Stimulated activated CD8-positive, alpha-beta memory T cell treated with anti-CD3 and anti-CD28 coated beads, Interleukin-4, amount 100 ng/mL, for 4 hours (primary cell): ENCODE measurements around the gene DALRD3.

ENCODE experiments used
- DNase-seq, 2 donors: peaks; one replicate each; pipeline ENCODE4 v3.0.0-alpha.2; 2020; ENCODE audit warnings: low read depth in 2 of 2, low spot score in 1 of 2

DALRD3 gene, protein sequence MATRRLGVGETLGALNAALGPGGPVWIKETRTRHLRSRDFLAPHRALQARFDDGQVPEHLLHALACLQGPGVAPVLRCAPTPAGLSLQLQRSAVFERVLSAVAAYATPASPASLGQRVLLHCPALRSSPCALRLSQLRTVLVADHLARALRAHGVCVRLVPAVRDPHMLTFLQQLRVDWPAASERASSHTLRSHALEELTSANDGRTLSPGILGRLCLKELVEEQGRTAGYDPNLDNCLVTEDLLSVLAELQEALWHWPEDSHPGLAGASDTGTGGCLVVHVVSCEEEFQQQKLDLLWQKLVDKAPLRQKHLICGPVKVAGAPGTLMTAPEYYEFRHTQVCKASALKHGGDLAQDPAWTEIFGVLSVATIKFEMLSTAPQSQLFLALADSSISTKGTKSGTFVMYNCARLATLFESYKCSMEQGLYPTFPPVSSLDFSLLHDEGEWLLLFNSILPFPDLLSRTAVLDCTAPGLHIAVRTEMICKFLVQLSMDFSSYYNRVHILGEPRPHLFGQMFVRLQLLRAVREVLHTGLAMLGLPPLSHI

DNA sequence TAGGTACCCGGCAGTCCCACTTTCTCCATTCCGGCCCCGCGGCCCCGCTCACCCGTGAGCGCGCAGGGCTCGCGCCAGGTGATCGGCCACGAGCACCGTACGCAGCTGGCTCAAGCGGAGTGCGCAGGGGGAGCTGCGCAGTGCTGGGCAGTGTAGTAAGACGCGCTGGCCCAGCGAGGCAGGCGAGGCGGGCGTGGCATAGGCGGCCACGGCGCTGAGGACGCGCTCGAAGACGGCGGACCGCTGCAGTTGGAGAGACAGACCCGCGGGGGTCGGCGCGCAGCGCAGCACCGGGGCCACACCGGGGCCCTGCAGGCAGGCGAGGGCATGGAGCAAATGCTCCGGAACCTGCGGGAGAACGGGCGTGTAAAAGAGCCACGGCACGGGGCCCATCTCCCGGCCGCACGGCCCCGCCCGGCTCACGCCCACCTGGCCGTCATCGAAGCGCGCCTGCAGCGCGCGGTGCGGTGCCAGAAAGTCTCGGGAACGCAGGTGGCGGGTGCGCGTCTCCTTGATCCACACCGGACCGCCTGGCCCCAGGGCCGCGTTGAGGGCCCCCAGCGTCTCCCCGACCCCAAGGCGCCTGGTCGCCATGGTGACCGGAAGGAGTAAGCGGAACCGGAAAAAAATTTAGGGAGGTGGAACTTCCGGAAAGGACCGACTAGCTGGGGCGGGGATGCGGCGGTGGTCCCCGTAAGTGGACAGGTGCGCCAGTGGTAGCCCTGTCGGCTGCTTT, at the start of gene DALRD3:
Gene DALRD3, minus strand, starts transcription at position 610 of the 736 bp plus-strand sequence. Its CDS starts 16 bp downstream, at position 594.
- DNase-seq: peak in 1 of 2 donors; percentile 28

DNA sequence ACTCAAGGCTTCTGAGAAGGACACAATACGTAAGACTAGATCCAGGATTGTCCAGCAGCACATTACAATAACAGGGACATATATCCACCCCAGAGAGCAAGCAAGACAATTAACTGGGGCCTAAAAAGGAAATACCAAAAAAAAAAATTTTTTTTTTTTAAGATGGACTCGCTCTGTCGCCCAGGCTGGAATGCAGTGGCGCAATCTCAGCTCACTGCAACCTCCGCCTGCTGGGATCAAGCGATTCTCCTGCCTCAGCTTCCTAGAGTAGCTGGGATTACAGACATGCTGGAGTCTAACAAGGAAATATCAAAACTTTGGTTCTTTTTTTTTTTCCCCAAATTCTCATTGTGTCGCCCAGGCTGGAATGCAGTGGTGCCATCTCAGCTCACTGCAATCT, 39.6 kb upstream of the DALRD3 start:
- DNase-seq: no peak

DNA sequence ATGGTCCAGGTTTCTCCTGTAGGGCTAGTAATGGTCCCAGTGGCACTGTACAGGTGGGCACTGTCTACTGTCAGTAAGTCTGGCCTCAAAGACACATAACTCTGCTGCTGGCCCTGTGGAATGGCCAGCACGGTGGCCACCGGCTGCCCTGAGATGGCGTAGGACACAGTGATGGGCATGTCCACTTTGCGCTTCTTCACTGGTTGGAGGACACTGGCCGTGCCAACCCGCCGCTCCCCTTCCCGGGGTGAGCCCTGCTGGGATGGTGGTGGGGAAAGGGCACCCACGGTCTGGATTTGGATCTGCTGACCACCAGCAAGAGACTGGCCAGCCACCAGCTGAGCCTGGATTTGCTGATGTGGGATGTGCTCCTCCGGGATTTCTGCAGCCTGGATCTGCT, 38.9 kb upstream of the DALRD3 start:
- no peak for DNase-seq

DNA sequence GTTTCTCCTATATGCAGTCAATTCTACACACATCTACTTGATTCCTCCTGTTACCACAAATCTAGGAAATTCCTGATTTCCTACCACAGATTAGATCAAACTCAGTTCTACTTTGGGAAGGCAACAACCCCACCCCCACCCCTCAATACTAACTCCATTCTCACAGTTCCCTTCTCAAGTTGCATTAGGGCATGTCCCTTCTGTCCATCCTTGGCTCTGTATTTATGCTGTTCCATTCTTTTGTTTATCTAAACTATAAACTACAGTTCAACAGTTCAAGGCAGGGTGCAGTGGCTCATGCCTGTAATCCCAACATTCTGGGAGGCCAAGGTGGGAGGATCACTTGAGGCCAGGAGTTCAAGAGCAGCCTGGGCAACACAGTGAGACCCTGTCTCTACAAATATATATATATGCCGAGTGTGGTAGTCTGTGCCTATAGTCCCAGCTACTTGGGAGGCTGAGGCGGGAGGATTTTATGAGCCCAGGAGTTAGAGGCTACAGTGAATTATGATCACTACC, 36.0 kb upstream of the DALRD3 start:
- DNase-seq: no peak

DNA sequence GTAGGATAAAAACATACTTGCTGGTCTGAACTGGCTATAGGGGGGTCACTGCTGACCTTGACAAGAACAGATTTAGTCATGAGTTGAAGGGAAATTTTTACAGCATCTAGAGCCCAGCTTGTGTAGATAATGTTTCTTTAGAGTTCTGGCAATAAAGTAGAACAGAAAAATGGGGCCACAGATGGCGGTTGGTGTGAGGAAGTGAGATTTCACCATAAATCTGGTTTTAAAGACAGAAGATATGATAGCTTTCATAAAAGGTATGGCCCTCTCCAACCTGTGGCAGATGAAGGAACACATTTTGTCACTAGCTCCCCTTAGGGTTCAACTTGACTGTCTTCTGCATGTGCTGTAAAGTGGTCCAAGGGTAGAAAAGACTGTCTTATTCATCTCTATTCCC, 35.2 kb upstream of the DALRD3 start:
- DNase-seq: no peak

DNA sequence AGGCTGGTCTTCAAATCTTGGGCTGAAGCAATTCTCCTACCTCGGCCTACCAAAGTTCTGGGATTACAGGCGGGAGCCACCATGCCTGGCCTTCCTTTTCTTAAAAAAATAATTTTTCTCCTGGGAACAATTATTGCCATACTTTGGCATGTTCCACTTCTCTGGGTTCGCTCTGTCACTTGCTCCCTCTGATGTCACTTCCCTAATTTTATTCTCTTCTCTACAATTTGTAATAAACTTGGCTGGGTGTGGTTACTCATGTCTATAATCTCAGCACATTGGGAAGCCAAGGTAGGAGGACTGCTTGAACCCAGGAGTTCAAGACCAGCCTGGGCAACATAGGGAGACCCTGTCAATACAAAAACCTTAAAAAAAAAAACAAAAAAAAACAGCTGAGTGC, 16.9 kb upstream of the DALRD3 start:
- no peak for DNase-seq

DNA sequence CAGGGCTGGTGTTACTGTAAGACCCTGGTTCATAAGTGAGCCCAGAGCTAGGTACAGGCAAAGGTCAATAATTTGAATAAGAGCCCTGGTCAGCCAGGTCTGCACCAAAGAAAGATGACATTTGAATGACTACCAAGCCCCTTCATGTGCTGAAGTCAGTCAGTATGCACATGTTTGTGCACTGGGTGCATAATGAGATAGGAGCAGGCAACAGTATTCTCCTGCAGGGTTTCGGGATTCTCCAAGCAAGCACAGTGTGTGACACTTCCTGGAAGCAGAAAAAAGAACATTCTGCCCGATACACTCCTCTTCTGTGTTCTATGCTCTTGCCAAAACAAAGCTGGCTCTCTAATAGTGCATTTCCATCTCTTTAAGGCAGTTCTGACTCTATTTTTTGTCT, 16.3 kb upstream of the DALRD3 start:
- DNase-seq: no peak

DNA sequence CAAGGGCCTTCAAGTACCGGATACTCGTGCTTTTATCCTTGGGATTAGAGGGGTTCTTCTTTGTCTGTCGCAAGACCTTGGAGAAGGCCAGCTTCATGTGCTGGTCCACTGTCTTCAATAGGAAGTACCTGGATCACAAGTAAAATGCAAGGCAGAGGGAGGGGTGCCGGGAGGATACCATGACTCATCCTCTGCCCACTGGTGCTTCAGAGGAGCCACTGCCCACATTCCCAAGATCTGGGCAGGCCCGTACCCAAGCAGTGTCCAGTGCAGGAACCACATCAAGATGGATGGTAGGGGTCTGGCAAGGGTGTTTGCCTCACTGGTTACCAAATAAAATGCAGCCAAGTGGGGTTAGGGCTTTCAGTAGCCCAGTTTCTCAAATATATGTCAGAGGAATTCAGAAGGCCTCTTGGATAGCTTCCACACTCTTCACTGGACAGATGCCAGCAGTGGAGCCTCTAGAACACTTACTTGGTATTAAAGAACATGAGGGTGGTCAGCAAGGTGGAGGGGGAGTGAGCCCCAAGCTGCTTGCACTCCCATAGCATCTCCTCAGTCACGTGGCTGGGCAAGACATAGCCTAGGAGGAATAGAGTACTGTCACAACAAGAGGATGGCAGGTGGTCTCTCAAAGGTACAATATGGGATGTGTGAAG, 14.4 kb upstream of the DALRD3 start:
- no peak for DNase-seq

DNA sequence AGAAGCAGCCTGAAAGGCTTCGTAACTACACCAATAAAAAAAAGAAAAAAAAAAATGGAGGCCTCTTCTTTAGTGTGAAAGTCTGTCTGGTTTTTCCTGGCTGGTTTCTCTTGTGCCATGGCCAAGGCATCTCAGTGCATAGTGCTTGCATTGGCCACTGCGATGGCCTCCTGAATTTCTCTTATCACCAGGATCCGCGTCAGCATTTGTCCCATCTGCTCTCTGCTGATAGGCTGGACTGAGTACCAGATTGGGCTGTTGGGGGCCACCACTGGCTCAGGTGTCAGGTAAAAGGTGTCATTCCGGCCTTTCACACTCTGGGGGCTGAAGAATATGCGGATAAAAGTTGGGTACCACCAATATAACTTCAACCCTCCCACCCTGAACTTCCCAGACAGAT, 11.9 kb upstream of the DALRD3 start:
- DNase-seq: no peak

DNA sequence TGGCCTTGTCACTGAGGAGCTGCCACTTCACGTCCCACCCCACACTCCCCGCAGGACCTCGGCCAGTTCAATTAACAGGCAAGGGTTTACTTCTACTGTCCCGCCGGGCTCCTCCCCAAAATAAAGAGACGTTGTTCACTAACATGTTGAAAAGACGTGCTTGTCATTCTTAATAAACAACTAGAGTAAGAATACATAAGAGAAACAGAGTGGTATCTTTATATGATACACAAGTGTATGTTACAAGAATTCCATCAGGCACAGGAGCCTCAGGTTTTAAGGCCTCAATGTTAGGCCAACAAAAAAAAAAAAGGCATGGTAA, 11.1 kb upstream of the DALRD3 start:
- no peak for DNase-seq

DNA sequence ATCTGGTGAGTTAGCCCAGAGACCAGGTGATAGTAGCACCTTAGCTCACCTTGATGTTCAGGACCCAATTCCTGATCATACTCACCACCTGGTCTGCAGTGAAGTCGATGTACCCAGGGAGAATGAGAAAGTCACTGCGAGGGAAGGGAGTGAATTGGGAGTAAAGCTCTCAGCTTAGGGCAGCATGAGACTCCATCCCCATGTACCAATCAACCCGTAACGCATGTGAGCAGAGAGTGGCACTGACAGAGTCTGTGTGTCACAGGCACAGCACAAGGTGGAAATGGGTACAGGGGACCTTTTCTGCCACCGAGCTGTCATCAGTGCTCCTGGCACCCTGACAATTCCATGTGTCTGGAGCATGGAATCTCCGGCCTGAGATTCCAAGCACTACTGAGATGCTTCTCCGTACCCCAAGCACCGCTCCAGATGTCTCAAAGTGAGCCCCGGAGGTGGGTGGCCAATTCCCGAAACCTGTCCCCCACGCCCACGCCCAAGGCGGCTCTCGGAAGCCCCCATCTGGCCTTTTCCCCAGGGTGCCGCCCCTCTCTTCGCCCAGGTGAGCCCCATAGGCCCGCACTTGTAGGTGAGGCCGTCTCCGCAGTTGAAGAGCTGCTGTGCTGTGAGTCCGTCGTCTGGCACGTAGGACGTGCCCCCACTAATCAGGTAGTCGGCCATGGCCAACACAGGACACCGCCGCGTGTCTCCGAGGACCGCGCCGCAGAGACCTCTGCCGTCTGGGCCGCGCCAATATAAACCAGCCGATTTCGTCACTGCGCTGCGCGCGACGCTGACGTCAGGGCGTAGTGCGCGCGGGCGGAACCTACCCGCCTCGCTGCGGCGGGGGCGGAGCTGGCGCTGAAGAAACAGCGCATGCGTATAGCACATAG, 10.5 kb upstream of the DALRD3 start, which contains the start of gene IMPDH2:
Gene IMPDH2, minus strand, starts transcription at position 726 of the 890 bp plus-strand sequence. Its CDS starts 48 bp downstream, at position 678.
- peak; percentile 81 to 84 for DNase-seq

DNA sequence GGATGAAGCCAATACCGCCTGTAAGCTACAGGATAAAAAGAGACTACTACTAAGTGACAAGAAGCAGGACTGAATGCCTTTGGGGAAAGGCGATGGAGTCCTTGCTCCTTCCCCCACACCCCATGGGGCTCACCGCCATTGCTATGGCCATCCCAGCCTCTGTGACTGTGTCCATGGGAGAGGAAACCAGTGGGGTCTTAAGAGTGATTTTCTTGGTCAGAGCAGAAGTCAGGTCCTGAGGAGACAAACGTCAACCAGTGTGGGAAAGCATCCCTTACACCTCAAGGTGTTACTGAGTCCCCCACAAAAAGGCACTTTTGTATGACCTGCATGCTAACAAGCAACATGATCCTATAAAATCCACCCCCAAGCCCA, 9.9 kb upstream of the DALRD3 start:
- DNase-seq: no peak

DNA sequence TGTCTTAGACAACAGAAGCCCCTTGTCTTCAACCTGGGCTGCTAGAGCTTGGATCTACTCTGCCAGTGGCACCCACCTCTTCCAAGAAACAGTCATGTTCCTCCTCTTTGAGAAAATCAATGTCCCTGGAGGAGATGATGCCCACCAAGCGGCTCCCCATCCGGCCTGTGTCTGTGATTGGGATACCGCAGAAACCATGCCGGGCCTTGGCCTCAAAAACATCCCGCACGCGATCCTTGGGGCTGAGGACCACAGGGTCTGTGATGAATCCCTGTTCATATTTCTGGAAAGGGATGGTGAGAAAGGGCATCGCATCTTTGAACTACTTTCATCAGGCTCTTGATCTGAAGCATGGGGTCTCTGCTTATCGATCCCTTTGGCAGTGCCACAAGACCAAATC, 9.3 kb upstream of the DALRD3 start:
- no peak for DNase-seq

DNA sequence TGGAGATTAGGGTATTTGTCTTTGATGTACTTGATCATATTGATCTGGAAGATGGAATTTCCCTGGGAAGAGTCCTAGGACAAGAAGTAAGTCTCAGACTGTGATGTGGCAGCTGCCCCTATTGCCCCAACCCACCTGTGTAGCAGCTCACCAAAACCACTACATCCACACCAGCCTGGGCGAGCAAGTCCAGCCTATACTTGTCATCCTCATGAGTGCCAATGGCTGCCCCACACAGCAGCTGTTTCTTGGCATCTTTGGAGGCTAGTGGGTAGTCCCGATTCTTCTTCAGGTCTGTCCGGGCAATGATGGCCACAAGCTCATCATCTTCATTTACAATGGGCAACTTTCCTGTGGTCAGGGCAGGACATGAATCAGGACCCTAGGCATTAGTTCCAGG, 8.2 kb upstream of the DALRD3 start:
- DNase-seq: no peak

DNA sequence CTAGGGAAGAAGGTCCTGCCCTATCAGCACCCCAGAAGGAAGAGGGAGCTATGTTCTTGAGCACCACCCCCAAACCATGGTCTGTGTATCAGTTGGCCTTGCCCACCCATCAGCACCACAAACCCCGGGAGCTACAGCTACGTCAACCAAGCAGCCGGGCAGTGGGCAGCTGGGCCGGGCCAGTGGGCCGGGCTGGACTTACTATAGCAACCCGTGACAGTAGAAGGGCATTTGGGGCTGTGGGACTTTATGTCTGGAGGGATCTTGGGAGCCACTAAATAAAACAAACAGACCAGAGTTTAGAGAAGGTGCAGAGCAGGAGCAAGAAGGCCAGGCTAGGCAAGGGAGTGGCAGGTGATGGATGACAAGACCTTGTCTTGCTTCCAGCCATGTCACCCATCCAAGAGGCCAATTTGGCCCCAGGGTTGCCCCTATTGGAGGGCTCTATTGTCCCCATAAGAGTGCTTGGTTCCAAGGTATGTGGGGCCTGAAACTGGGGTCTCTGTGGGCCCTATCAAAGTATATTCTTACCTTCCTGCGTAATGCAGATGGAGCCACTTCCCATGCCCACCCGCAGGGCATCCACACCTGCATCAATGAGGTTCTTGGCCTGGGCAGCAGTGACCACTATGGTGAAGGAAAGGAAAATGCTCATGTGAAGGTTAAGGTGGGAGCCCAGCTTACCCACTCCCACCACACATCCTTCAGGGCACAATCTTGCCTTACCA, 7.6 kb upstream of the DALRD3 start:
- no peak for DNase-seq

DNA sequence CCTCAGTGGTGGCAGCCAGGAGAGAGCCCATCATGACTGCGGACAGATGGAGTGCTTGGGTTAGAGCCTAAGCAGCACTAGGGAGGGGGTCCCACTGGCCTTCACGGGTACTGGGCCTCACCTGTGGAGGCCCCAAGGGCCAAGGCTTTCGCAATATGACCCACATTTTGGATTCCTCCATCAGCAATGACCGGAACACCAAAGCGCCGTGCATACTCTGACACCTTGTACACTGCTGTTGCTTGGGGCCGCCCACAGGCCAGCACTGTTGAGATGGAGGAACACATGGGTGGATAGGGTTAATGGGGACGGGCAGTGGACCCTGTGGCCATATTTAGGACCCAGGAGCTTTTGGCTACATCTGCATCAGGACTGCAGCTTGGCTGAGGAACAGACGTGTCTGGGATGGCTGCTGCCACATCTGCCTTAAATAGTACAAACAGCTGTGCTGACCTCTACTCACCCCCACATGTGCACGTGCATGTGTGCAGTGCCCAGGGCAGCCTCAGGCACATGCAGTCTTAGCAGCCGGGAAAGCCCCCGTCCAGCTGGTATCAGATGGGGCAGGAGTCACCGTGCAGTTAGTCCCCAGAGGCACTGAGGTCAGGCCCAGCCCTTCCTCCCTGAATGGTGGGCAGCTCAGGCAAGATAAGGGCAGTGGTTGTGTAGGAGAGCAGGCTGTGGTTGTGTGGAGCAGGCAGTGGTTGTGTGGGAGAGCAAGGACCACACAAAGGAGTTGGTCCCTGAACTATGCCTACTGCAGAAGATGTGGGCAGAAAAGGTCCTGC, 6.8 kb upstream of the DALRD3 start:
- no peak for DNase-seq

DNA sequence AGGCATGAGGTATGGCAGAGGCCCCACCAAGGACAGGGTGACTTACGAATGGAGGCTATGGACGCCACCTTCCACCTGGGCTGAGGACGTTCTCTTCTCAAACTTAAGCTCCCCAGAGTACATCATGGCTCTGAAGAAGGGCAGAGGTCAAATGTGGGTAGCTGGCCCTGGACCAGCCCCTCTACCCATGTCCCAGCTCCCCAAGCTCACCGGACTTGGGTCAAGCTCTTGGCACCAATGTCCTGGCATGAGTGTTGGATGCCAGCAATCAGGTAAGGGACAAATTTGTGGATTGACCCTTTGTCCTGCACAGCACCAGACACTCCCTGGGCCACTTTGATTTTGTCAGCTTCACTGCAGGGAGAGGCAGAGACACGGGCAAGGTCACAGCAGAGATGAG, 6.1 kb upstream of the DALRD3 start:
- no peak for DNase-seq

DNA sequence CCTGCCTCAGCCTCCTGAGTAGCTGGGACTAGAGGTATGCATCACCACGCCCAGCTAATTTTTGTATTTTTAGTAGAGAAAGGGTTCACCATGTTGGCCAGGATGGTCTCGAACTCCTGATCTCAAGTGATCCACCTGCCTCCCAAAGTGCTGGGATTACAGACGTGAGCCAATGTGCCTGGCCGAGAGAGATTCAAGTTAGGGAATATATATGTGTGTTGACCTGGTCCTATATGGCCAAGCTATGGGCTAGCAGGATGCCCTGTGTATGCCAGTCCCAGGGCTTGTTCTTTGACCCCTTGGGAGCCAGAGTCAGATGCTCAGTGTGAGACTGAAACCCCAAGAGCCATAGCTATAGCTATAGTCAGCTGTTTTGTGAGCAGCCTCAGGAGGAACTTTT, 5.4 kb upstream of the DALRD3 start:
- no peak for DNase-seq

DNA sequence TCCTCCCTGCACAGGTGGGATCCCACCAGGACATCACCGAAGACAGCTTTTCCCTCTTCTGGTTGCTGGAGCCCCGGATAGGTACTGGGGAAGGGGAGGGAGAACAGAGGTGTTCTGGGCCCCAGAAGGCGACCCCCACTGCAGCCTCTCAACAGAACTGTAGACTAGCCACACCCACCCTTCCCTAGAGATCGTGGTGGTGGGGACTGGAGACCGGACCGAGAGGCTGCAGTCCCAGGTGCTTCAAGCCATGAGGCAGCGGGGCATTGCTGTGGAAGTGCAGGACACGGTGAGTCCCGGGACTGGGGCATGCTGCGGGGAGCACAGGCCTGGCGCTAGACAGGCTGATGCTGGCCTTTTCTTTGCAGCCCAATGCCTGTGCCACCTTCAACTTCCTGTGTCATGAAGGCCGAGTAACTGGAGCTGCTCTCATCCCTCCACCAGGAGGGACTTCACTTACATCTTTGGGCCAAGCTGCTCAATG, 4.3 kb upstream of the DALRD3 start:
- DNase-seq: no peak
